ENCODE data around the gene BRD9.

The BRD9 gene

GRCh38 chr5:854966-855743 is 37.4 kb downstream of the BRD9 start:
- no peak for TF ChIP-seq ZNF514 (tag by site-specific recombination; IDR thresholded peaks at IDR 0.05)
- TF ChIP-seq ZSCAN16 (tag by site-specific recombination; IDR thresholded peaks at IDR 0.05): no peak
- TF ChIP-seq ZNF248 (tag by site-specific recombination; IDR thresholded peaks at IDR 0.05): no peak
- TF ChIP-seq ZBTB48 (tag by site-specific recombination; IDR thresholded peaks at IDR 0.05): no peak
- TF ChIP-seq ZNF274 (IDR thresholded peaks at IDR 0.05; ENCODE audit: low read length): no peak
- TF ChIP-seq ZNF274 (tag by site-specific recombination; IDR thresholded peaks at IDR 0.05; ENCODE audit: borderline replicate concordance): no peak
- TF ChIP-seq ZNF610 (tag by site-specific recombination; IDR thresholded peaks at IDR 0.05; ENCODE audit: borderline replicate concordance): no peak
- no peak for TF ChIP-seq ZNF785 (tag by site-specific recombination; IDR thresholded peaks at IDR 0.05)
- no peak for TF ChIP-seq TSHZ1 (tag by site-specific recombination; IDR thresholded peaks at IDR 0.05; ENCODE audit: borderline replicate concordance)
- TF ChIP-seq ZNF335 (tag by site-specific recombination; conservative IDR thresholded peaks at IDR 0.05): no peak
- no peak for TF ChIP-seq PRDM2 (tag by site-specific recombination; IDR thresholded peaks at IDR 0.05; ENCODE audit: borderline replicate concordance)
- ChIA-PET POLR2A (interaction anchor here (0.6 kb wide), 1 partner anchor 381 kb away, joined by 6 read pairs; no protein-coding TSS in a partner anchor), CTCF (no interaction called here)
- Histone ChIP-seq H3K27ac (ENCODE audit: extremely low read depth, low read depth, low read length) (no peak overlapping the region), H3K4me1 (ENCODE audit: control insufficient read depth, insufficient read depth, low read length) (no peaks in the 10 kb centered on the region), H3K36me3 (ENCODE audit: control insufficient read depth in 2 of 2, insufficient read depth in 1 of 2, low read length in 2 of 2) (peaks cover 0 to 6% of the 10 kb centered on the region in 2 experiments; a peak in 2 of 3 replicates), H3K4me3 (ENCODE audit: low read depth, low read length) (no peak overlapping the region), H3K9me3 (ENCODE audit: control insufficient read depth, insufficient read depth, low read depth, low read length) (no peaks in the 10 kb centered on the region)

GRCh38 chr5:854217-854616 is 38.4 kb downstream of the BRD9 start:
- Histone ChIP-seq H3K4me1 (ENCODE audit: control insufficient read depth, insufficient read depth, low read length) (no peaks in the 10 kb centered on the region), H3K9me3 (ENCODE audit: control insufficient read depth, insufficient read depth, low read depth, low read length) (no peaks in the 10 kb centered on the region), H3K36me3 (ENCODE audit: control insufficient read depth in 2 of 2, insufficient read depth in 1 of 2, low read length in 2 of 2) (no peaks in the 10 kb centered on the region; a peak in 1 of 3 replicates), H3K27ac (ENCODE audit: extremely low read depth, low read depth, low read length) (no peak overlapping the region), H3K4me3 (ENCODE audit: low read depth, low read length) (no peak overlapping the region)
- POLR2A ChIA-PET: no interaction called here
- TF ChIP-seq PRDM2 (tag by site-specific recombination; IDR thresholded peaks at IDR 0.05; ENCODE audit: borderline replicate concordance) (no peak), GLIS1 (tag by site-specific recombination; IDR thresholded peaks at IDR 0.05) (peak; percentile 11; the same call in 1 of the 2 replicates)
- CTCF ChIA-PET: no interaction called here
